HepG2 (cell line): ENCODE results near the gene PPY. TPM values are rescaled to one million over a fixed set of nuclear protein-coding genes. Genes with fewer than 3 reads are reported as not detected.

Experiments used
- RAD21 ChIP-seq: fragments of 450-650 bp; formaldehyde crosslinking; IDR thresholded peaks from 2 replicates; pipeline ENCODE4 v1.5.0; 2020; ENCODE audit warnings: mild to moderate bottlenecking
- SNAI1 ChIP-seq: sonication (generic); formaldehyde crosslinking; IDR thresholded peaks from 2 replicates; pipeline ENCODE4 v1.5.0; 2020; ENCODE audit warnings: mild to moderate bottlenecking, missing genetic modification reagents, borderline replicate concordance
- ZBED4 ChIP-seq: sonication (generic); formaldehyde crosslinking; IDR thresholded peaks from 2 replicates; pipeline ENCODE4 v1.4.0; 2020; ENCODE audit warnings: missing genetic modification reagents, borderline replicate concordance
- ZHX2 ChIP-seq, 2 experiments: sonication (generic) in 1 of 2; formaldehyde crosslinking in 1 of 2; IDR thresholded peaks; 2 replicates each; pipeline versions ENCODE4 v1.6.1 to v1.9.0; 2014 to 2022; ENCODE audit warnings: antibody characterized with exemption in 1 of 2, borderline replicate concordance in 1 of 2, inconsistent platforms in 1 of 2, low read depth in 1 of 2, missing genetic modification reagents in 1 of 2
- ZNF335 ChIP-seq: sonication (generic); formaldehyde crosslinking; IDR thresholded peaks from 2 replicates; pipeline ENCODE4 v1.4.0; 2020; ENCODE audit warnings: missing genetic modification reagents
- ZNF670 ChIP-seq: sonication (generic); formaldehyde crosslinking; IDR thresholded peaks from 2 replicates; pipeline ENCODE4 v1.8.0; 2022; ENCODE audit warnings: mild to moderate bottlenecking, missing genetic modification reagents, borderline replicate concordance
- ZSCAN20 ChIP-seq: sonication (generic); formaldehyde crosslinking; IDR thresholded peaks from 2 replicates; pipeline ENCODE4 v1.4.0; 2020; ENCODE audit warnings: missing genetic modification reagents, mild to moderate bottlenecking, borderline replicate concordance
- polyA plus RNA-seq, 8 experiments: library from polyadenylated mRNA; depleted of rRNA in 3 of 8; stranded (reverse) in 7 of 8; unstranded in 1 of 8; fragments of >200 nt; fragmentation: Illumina TruSeq in 4 of 8; extraction: Trizol in 4 of 8; gene quantifications; 2 replicates each; pipeline versions ENCODE4 v1.2.1 to v1.2.3, GENCODE V29; 2011 to 2016; ENCODE audit warnings: low read depth in 4 of 8, missing spikeins in 1 of 8, mixed read lengths in 1 of 8; ENCODE audit not compliant: insufficient read depth in 1 of 8
- total RNA-seq, 5 experiments: library from RNA; depleted of rRNA; stranded (reverse); fragments of >200 nt; fragmentation: Illumina TruSeq; extraction: Trizol; gene quantifications; 2 replicates each; pipeline ENCODE4 v1.2.3, GENCODE V29; 2016; ENCODE audit warnings: low read depth in 1 of 5
- TF ChIP-seq, protein P1 (sequence below): sonication (generic); formaldehyde crosslinking; IDR thresholded peaks from 2 replicates; pipeline ENCODE4 v1.4.0; 2020; ENCODE audit warnings: mild to moderate bottlenecking, missing genetic modification reagents, borderline replicate concordance

The PPY gene
- total and polyA plus RNA-seq, 2 of the 13 experiments (the other 11 are each of a cell fraction or from before 2014, with no cell fraction given): not detected

- TF ChIP-seq, protein P1, sequence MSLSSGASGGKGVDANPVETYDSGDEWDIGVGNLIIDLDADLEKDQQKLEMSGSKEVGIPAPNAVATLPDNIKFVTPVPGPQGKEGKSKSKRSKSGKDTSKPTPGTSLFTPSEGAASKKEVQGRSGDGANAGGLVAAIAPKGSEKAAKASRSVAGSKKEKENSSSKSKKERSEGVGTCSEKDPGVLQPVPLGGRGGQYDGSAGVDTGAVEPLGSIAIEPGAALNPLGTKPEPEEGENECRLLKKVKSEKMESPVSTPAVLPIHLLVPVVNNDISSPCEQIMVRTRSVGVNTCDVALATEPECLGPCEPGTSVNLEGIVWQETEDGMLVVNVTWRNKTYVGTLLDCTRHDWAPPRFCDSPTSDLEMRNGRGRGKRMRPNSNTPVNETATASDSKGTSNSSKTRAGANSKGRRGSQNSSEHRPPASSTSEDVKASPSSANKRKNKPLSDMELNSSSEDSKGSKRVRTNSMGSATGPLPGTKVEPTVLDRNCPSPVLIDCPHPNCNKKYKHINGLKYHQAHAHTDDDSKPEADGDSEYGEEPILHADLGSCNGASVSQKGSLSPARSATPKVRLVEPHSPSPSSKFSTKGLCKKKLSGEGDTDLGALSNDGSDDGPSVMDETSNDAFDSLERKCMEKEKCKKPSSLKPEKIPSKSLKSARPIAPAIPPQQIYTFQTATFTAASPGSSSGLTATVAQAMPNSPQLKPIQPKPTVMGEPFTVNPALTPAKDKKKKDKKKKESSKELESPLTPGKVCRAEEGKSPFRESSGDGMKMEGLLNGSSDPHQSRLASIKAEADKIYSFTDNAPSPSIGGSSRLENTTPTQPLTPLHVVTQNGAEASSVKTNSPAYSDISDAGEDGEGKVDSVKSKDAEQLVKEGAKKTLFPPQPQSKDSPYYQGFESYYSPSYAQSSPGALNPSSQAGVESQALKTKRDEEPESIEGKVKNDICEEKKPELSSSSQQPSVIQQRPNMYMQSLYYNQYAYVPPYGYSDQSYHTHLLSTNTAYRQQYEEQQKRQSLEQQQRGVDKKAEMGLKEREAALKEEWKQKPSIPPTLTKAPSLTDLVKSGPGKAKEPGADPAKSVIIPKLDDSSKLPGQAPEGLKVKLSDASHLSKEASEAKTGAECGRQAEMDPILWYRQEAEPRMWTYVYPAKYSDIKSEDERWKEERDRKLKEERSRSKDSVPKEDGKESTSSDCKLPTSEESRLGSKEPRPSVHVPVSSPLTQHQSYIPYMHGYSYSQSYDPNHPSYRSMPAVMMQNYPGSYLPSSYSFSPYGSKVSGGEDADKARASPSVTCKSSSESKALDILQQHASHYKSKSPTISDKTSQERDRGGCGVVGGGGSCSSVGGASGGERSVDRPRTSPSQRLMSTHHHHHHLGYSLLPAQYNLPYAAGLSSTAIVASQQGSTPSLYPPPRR (CRISPR knock-in tag): no peak
- TF ChIP-seq RAD21 (CRISPR knock-in tag): no peak
- TF ChIP-seq ZHX2 (IDR thresholded peaks at IDR 0.05; ENCODE audit: low read depth): no peak
- TF ChIP-seq ZHX2 (CRISPR knock-in tag; IDR thresholded peaks at IDR 0.05; ENCODE audit: borderline replicate concordance): no peak
- no peak for TF ChIP-seq ZSCAN20
- no peak for TF ChIP-seq ZBED4 (CRISPR knock-in tag)
- TF ChIP-seq ZNF335: no peak
- TF ChIP-seq SNAI1 (CRISPR knock-in tag): no peak
- TF ChIP-seq ZNF670 (CRISPR knock-in tag): no peak
These were observed 25.9 kb downstream of the PPY start (continued) for GRCh38 chr17:43916385-43916784.
